HCT116 (cell line): ENCODE measurements around the gene CDK18. TPM values are rescaled to one million over a fixed set of nuclear protein-coding genes. Genes with fewer than 3 reads are reported as not detected.

Source experiments
- ATAC-seq: fragments of 200-7000 bp; cut with Tn5 transposase; 2 replicates; pipeline ENCODE4 v1.9.1; 2020; ENCODE audit warnings: mild to moderate bottlenecking, moderate library complexity
- BruUV-seq: library from RNA; stranded (reverse); fragments of 400-500 nt; replicated peaks from 2 replicates; lab custom pipeline; 2021; lab: Mats Ljungman, UMichigan
- CTCF ChIA-PET: fragments of 300-600 bp; sonication (Branson Sonifier 250); formaldehyde crosslinking; loops from one replicate; lab custom pipeline; 2021; ENCODE audit warnings: antibody characterized with exemption; lab: Charles Lee
- POLR2A ChIA-PET: fragments of 300-600, 350-600 bp; sonication (Branson Sonifier 250); formaldehyde crosslinking; loops from one replicate; lab custom pipeline; 2021; ENCODE audit warnings: antibody characterized with exemption; lab: Charles Lee
- RAD21 ChIA-PET, 2 experiments: fragments of 300-600 bp; sonication (Branson Sonifier 250); formaldehyde crosslinking; loops; one replicate each; lab custom pipeline; 2023; ENCODE audit warnings: low total read pairs in 2 of 2; ENCODE audit not compliant: uncharacterized antibody in 2 of 2, unreplicated experiment in 2 of 2, low non-redundant PET in 1 of 2; lab: Charles Lee
- DNase-seq: peaks from one replicate; pipeline ENCODE4 v3.0.0-alpha.2; 2010; ENCODE audit warnings: low read depth, low spot score
- H2AFZ ChIP-seq: fragments of 200-600 bp; shearing (Covaris generic), sonication (generic); 2 replicates; pipeline ENCODE4 v1.6.1; 2017; ENCODE audit warnings: low read depth, mixed run types, mixed read lengths, antibody characterized with exemption, low read length; ENCODE audit not compliant: poor library complexity, severe bottlenecking
- H3K27ac ChIP-seq: 2 replicates; pipeline ENCODE4 v1.5.1; 2012; ENCODE audit warnings: low read depth, low read length
- H3K27me3 ChIP-seq: fragments of 200-600 bp; sonication (generic); 2 replicates; pipeline ENCODE4 v1.6.1; 2016; ENCODE audit warnings: mixed run types, low read length, mixed read lengths; ENCODE audit not compliant: insufficient read depth
- H3K36me3 ChIP-seq, 2 experiments: fragments of 200-500 bp in 1 of 2; fragments of 200-600 bp in 1 of 2; sonication (Bioruptor generic) in 1 of 2; sonication (generic) in 1 of 2; 2 replicates each; pipeline versions ENCODE4 v1.5.1 to v1.6.1; 2014 to 2016; ENCODE audit warnings: low read length in 2 of 2, inconsistent platforms in 1 of 2, mixed read lengths in 1 of 2, mixed run types in 1 of 2; ENCODE audit not compliant: insufficient read depth in 2 of 2, control insufficient read depth in 1 of 2
- H3K4me1 ChIP-seq, 2 experiments: fragments of 200-600 bp in 1 of 2; sonication (generic) in 1 of 2; 2 replicates each; pipeline versions ENCODE4 v1.5.1 to v1.6.1; 2012 to 2017; ENCODE audit warnings: low read length in 2 of 2, inconsistent platforms in 1 of 2, mild to moderate bottlenecking in 1 of 2, mixed read lengths in 1 of 2, mixed run types in 1 of 2, moderate library complexity in 1 of 2; ENCODE audit not compliant: insufficient read depth in 2 of 2, control insufficient read depth in 1 of 2
- H3K4me2 ChIP-seq: fragments of 200-600 bp; sonication (generic); 2 replicates; pipeline ENCODE4 v1.6.1; 2017; ENCODE audit warnings: mixed run types, low read length, mixed read lengths
- H3K4me3 ChIP-seq, 2 experiments: fragments of 200-600 bp in 1 of 2; sonication (generic) in 1 of 2; replicated peaks in 1 of 2; 2 replicates each; pipeline ENCODE4 v1.5.1; 2011 to 2016; ENCODE audit warnings: low read length in 2 of 2, control low read depth in 1 of 2, low read depth in 1 of 2, mild to moderate bottlenecking in 1 of 2, mixed read lengths in 1 of 2, mixed run types in 1 of 2
- H3K79me2 ChIP-seq: fragments of 200-600 bp; sonication (generic); 2 replicates; pipeline ENCODE4 v1.6.1; 2017; ENCODE audit warnings: mild to moderate bottlenecking, mixed run types, low read length, moderate library complexity, mixed read lengths; ENCODE audit not compliant: insufficient read depth
- H3K9ac ChIP-seq: fragments of 200-600 bp; sonication (generic); 2 replicates; pipeline ENCODE4 v1.6.1; 2016; ENCODE audit warnings: low read length, mixed read lengths
- H3K9me2 ChIP-seq: fragments of 200-600 bp; sonication (generic), shearing (Covaris generic); 2 replicates; pipeline ENCODE4 v1.6.1; 2017; ENCODE audit warnings: mixed run types, mild to moderate bottlenecking, moderate library complexity; ENCODE audit not compliant: insufficient read depth
- H3K9me3 ChIP-seq, 2 experiments: fragments of 200-500 bp in 1 of 2; fragments of 200-600 bp in 1 of 2; sonication (Bioruptor generic) in 1 of 2; sonication (generic) in 1 of 2; 2 replicates each; pipeline ENCODE4 v1.6.1; 2014 to 2017; ENCODE audit warnings: low read length in 2 of 2, mixed read lengths in 2 of 2, inconsistent platforms in 1 of 2, low read depth in 1 of 2, mild to moderate bottlenecking in 1 of 2, mixed run types in 1 of 2, moderate library complexity in 1 of 2; ENCODE audit not compliant: control insufficient read depth in 1 of 2, insufficient read depth in 1 of 2
- H4K20me1 ChIP-seq: fragments of 200-600 bp; sonication (generic), shearing (Covaris generic); 2 replicates; pipeline ENCODE4 v1.6.1; 2017; ENCODE audit warnings: mixed run types, mild to moderate bottlenecking, moderate library complexity; ENCODE audit not compliant: insufficient read depth
- ATF3 ChIP-seq: IDR thresholded peaks from 2 replicates; pipeline ENCODE4 v1.6.1; 2012
- EZH2 ChIP-seq: fragments of 200-600 bp; sonication (generic); IDR thresholded peaks from 2 replicates; pipeline ENCODE4 v1.6.1; 2017; ENCODE audit warnings: antibody characterized with exemption, mixed run types
- FOSL1 ChIP-seq: IDR thresholded peaks from 2 replicates; pipeline ENCODE4 v1.6.1; 2012; ENCODE audit warnings: low read depth
- JUND ChIP-seq: IDR thresholded peaks from 2 replicates; pipeline ENCODE4 v1.6.1; 2012
- RAD21 ChIP-seq: IDR thresholded peaks from 2 replicates; pipeline ENCODE4 v1.6.1; 2012; ENCODE audit warnings: low read depth, mild to moderate bottlenecking
- REST ChIP-seq: IDR thresholded peaks from 2 replicates; pipeline ENCODE4 v1.6.1; 2012; ENCODE audit warnings: low read depth
- SIN3A ChIP-seq: IDR thresholded peaks from 2 replicates; pipeline ENCODE4 v1.6.1; 2012; ENCODE audit warnings: low read depth
- SP1 ChIP-seq: IDR thresholded peaks from 2 replicates; pipeline ENCODE4 v1.6.1; 2012; ENCODE audit warnings: low read depth
- intact Hi-C: fragments of 100-400 bp; cut with micrococcal nuclease; formaldehyde crosslinking; loops from 2 replicates; pipeline ENCODE4 v1.10.0; 2022
- total RNA-seq: library from RNA; stranded (reverse); gene quantifications from one replicate; pipeline ENCODE4 v1.2.1, GENCODE V29; 2021; ENCODE audit not compliant: unreplicated experiment

The CDK18 gene
- total RNA-seq, 1 experiment from 2014 or later: 32.0 TPM

DNA sequence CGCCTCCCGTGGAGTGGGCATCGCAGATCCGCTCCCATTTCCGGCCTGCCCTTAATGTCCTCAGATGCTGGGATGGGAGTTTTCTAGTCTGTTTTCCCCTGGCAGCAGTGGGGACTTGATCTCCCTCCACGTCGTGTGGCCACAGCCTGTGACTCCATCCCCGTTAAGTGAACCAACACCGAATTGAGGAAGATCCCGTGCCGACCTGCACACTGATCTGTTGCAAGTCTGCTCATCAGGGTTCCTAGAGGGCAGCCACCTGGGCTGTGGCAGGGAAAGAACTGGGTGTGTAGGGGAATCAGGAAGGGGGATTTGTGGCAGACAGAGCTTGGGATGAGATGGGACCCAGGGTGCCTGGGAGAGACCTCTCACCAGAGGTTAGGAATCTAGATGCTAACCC is 23.3 kb upstream of the CDK18 start:
- Histone ChIP-seq H3K9me2 (no peaks in the 10 kb centered on the region), H2AFZ (no peak overlapping the region), H3K4me1 (peaks cover 10 to 23% of the 10 kb centered on the region in 2 experiments), H3K79me2 (no peaks in the 10 kb centered on the region), H3K9ac (no peak overlapping the region), H3K9me3 (no peaks in the 10 kb centered on the region), H3K4me3 (no peak overlapping the region), H3K27me3 (peaks cover 18% of the 10 kb centered on the region), H4K20me1 (no peaks in the 10 kb centered on the region), H3K4me2 (no peak overlapping the region), H3K36me3 (no peaks in the 10 kb centered on the region), H3K27ac (no peak overlapping the region)
- intact Hi-C loops: no loop called here
- ChIA-PET RAD21 (interaction anchor here in 1 of 2 experiments (1.8 kb wide), 1 partner anchor 84 kb away, joined by 5 read pairs; no protein-coding TSS in a partner anchor), POLR2A (no interaction called here), CTCF (interaction anchor here (1.6 kb wide), 1 partner anchor 43 kb away, joined by 3 read pairs; no protein-coding TSS in a partner anchor)
- ATAC-seq (no peak), DNase-seq (no peak)
- BruUV-seq: no TSS peak
- TF ChIP-seq ATF3 (no peak), EZH2 (no peak), SP1 (no peak), FOSL1 (no peak), RAD21 (no peak), JUND (no peak), REST (no peak), SIN3A (no peak)
